Measurements from ENCODE around the gene SWAP70.

DNA sequence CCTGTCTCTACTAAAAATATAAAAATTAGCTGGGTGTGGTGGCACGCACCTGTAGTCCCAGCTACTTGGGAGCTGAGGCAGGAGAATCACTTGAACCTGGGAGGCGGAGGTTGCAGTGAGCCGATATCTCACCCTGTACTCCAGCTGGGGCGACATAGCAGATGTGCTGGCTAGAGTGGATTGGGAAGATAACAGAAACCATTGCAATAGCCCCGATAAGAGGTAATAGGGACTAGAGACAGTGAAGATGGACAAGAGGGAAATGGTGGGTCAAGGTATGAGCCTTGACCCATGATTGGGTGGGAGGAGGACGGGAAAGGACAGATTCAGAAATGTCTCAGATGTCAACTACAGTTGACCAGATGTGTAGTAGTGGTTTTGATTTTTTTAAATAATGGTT, 6.1 kb downstream of the SWAP70 start:
- TF ChIP-seq, protein P1, sequence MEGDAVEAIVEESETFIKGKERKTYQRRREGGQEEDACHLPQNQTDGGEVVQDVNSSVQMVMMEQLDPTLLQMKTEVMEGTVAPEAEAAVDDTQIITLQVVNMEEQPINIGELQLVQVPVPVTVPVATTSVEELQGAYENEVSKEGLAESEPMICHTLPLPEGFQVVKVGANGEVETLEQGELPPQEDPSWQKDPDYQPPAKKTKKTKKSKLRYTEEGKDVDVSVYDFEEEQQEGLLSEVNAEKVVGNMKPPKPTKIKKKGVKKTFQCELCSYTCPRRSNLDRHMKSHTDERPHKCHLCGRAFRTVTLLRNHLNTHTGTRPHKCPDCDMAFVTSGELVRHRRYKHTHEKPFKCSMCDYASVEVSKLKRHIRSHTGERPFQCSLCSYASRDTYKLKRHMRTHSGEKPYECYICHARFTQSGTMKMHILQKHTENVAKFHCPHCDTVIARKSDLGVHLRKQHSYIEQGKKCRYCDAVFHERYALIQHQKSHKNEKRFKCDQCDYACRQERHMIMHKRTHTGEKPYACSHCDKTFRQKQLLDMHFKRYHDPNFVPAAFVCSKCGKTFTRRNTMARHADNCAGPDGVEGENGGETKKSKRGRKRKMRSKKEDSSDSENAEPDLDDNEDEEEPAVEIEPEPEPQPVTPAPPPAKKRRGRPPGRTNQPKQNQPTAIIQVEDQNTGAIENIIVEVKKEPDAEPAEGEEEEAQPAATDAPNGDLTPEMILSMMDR (IDR thresholded peaks at IDR 0.05 in 8 of 11, conservative IDR thresholded peaks at IDR 0.05 in 3 of 11) = no peak
- TF ChIP-seq POLR2A (IDR thresholded peaks at IDR 0.05) = no peak
- TF ChIP-seq POLR2AphosphoS5 (IDR thresholded peaks at IDR 0.05) = no peak

All from spleen (tissue), 7 donors.